ENCODE data around the gene FAR2. TPM values are rescaled to one million over a fixed set of nuclear protein-coding genes. Genes with fewer than 3 reads are reported as not detected.

Gene FAR2
- total and polyA plus RNA-seq, 2 donors (not counting 3 experiments of a cell fraction or from before 2014, with no cell fraction given), result 32.3 to 61.7 TPM

- intact Hi-C loops (cut with micrococcal nuclease), result no loop called here
These were observed 51.5 kb downstream of the FAR2 start for GRCh38 chr12:29200586-29200985.

More at GRCh38 chr12:29200586-29200985, 51.5 kb downstream of the FAR2 start:
- H3K4me3 ChIP-seq (replicated peaks in 1 of 3; ENCODE audit: insufficient read depth in 1 of 3, low read depth in 1 of 3, low read length in 3 of 3), result no peak overlapping the region
- H3K9me1 ChIP-seq (replicated peaks; ENCODE audit: control insufficient read depth, extremely low read depth, insufficient read depth, low read length), result no peaks in the 10 kb centered on the region
- DNase-seq (ENCODE audit: low read depth, low spot score) (no peak), FAIRE-seq (no peak)
- no peak overlapping the region for H2AFZ ChIP-seq (ENCODE audit: low read depth, low read length)
- POLR2A ChIA-PET, result no interaction called here
- no peaks in the 10 kb centered on the region for H3K4me1 ChIP-seq (ENCODE audit: control insufficient read depth, extremely low read depth, insufficient read depth, low read length)
- H3K36me3 ChIP-seq (ENCODE audit: control insufficient read depth in 2 of 2, extremely low read depth in 1 of 2, insufficient read depth in 2 of 2, low read length in 2 of 2), result no peaks in the 10 kb centered on the region
- no peak overlapping the region for H3K4me2 ChIP-seq (ENCODE audit: insufficient read depth, low read length)
- no peak overlapping the region for H3K9ac ChIP-seq (replicated peaks; ENCODE audit: extremely low read depth, insufficient read depth, low read length)
- TF ChIP-seq CTCF (IDR thresholded peaks at IDR 0.05; ENCODE audit: extremely low read depth in 1 of 2, insufficient read depth in 1 of 2, low read depth in 1 of 2, low read length in 2 of 2), result no peak
- TF ChIP-seq MYC (IDR thresholded peaks at IDR 0.05; ENCODE audit: low read depth, low read length), result no peak
- no peak for TF ChIP-seq EZH2 (IDR thresholded peaks at IDR 0.05; ENCODE audit: borderline replicate concordance, low read depth, low read length, severe bottlenecking)
- no peak for TF ChIP-seq MAX (IDR thresholded peaks at IDR 0.05; ENCODE audit: insufficient read depth, insufficient read length)
- no peak for TF ChIP-seq JUN (IDR thresholded peaks at IDR 0.05; ENCODE audit: borderline replicate concordance, insufficient read depth, insufficient read length, low read depth)
- no peak for TF ChIP-seq GATA2 (IDR thresholded peaks at IDR 0.05; ENCODE audit: insufficient read depth, insufficient read length, low read depth, low read length)
- TF ChIP-seq POLR2A (IDR thresholded peaks at IDR 0.05; ENCODE audit: low read depth, low read length), result no peak
- no peak for TF ChIP-seq POLR2AphosphoS5 (IDR thresholded peaks at IDR 0.05; ENCODE audit: insufficient read depth, low read depth, low read length)
- no peak for TF ChIP-seq FOS (IDR thresholded peaks at IDR 0.05; ENCODE audit: borderline replicate concordance, insufficient read depth, low read length)
- no peaks in the 10 kb centered on the region for H4K20me1 ChIP-seq (replicated peaks; ENCODE audit: control insufficient read depth, extremely low read depth, insufficient read depth, low read length)
- BruUV-seq (replicated peaks), result no TSS peak
- H3K79me2 ChIP-seq (ENCODE audit: control insufficient read depth, insufficient read depth, low read length), result no peaks in the 10 kb centered on the region
- H3K9me3 ChIP-seq (replicated peaks; ENCODE audit: control insufficient read depth, insufficient read depth, low read length), result no peaks in the 10 kb centered on the region
- CTCF ChIA-PET, result no interaction called here
- dilution Hi-C loops (cut with MboI; ENCODE audit: extremely low pct_ligation_motif_present, low sequenced_read_pairs), result no loop called here
- H3K27ac ChIP-seq (ENCODE audit: insufficient read depth, low read depth, low read length), result no peak overlapping the region
- no peaks in the 10 kb centered on the region for H3K27me3 ChIP-seq (ENCODE audit: control insufficient read depth in 2 of 2, insufficient read depth in 2 of 2, low read length in 2 of 2)

Measured in endothelial cell of umbilical vein (primary cell).